Activated gamma-delta T cell (primary cell): ENCODE results near the gene TLR2.
"Not testable (repeated sequence)": the region's sequence is repeated elsewhere in the genome, so short reads cannot be mapped to it uniquely, and the experiment has no call there.

ENCODE experiments used
- DNase-seq: peaks from one replicate; lab custom pipeline; 2025; lab: John Stamatoyannopoulos, UW

TLR2 gene

GRCh38 chr4:153661215-153661822 is 22.8 kb upstream of the TLR2 start:
- DNase-seq = no peak

GRCh38 chr4:153661908-153662307 is 22.2 kb upstream of the TLR2 start:
- no peak for DNase-seq

- DNase-seq = no peak
Measured at GRCh38 chr4:153663667-153664066, 20.4 kb upstream of the TLR2 start.

- not testable (repeated sequence) for DNase-seq
Measured at GRCh38 chr4:153666505-153666904, 17.6 kb upstream of the TLR2 start.

- no peak for DNase-seq
Measured at GRCh38 chr4:153668647-153669046, 15.4 kb upstream of the TLR2 start.

GRCh38 chr4:153669838-153670237 is 14.2 kb upstream of the TLR2 start:
- no peak for DNase-seq

- DNase-seq = no peak
Measured at GRCh38 chr4:153676486-153676885, 7.6 kb upstream of the TLR2 start.

GRCh38 chr4:153676984-153677383 is 7.1 kb upstream of the TLR2 start:
- DNase-seq = no peak

GRCh38 chr4:153679486-153679885 is 4.6 kb upstream of the TLR2 start:
- DNase-seq = no peak

GRCh38 chr4:153683763-153684181 is 308 bp upstream of the TLR2 start:
- DNase-seq = no peak

- no peak for DNase-seq
Measured at GRCh38 chr4:153684971-153685371, 891 bp downstream of the TLR2 start.

- DNase-seq = no peak
Measured at GRCh38 chr4:153704522-153704921, 20.4 kb downstream of the TLR2 start.

GRCh38 chr4:153705743-153706468 is 21.8 kb downstream of the TLR2 start:
- no peak for DNase-seq

- DNase-seq = no peak
Measured at GRCh38 chr4:153706519-153706918, 22.4 kb downstream of the TLR2 start.

- DNase-seq = no peak
Measured at GRCh38 chr4:153710681-153711080, 26.6 kb downstream of the TLR2 start.

- no peak for DNase-seq
Measured at GRCh38 chr4:153713866-153714646, 30.0 kb downstream of the TLR2 start.

- no peak for DNase-seq
Measured at GRCh38 chr4:153722036-153722435, 38.0 kb downstream of the TLR2 start.

- no peak for DNase-seq
Measured at GRCh38 chr4:153724606-153725005, 40.5 kb downstream of the TLR2 start.

- no peak for DNase-seq
Measured at GRCh38 chr4:153725136-153725830, 41.2 kb downstream of the TLR2 start.

- no peak for DNase-seq
Measured at GRCh38 chr4:153725831-153726154, 41.7 kb downstream of the TLR2 start.

GRCh38 chr4:153728151-153728550 is 44.1 kb downstream of the TLR2 start:
- DNase-seq = no peak

- no peak for DNase-seq
Measured at GRCh38 chr4:153728660-153729059, 44.6 kb downstream of the TLR2 start.

GRCh38 chr4:153729895-153730294 is 45.8 kb downstream of the TLR2 start:
- DNase-seq = no peak
